HepG2 (cell line): Measurements from ENCODE around the gene PSMC3IP. TPM values are rescaled to one million over a fixed set of nuclear protein-coding genes. Genes with fewer than 3 reads are reported as not detected.
A peak's percentile ranks its signal among the peaks of the same experiment; 100 is the strongest.

ENCODE experiments used
- ARHGAP35 ChIP-seq: sonication (generic); formaldehyde crosslinking; IDR thresholded peaks from 2 replicates; pipeline ENCODE4 v1.9.0; 2022; ENCODE audit warnings: mild to moderate bottlenecking, inconsistent platforms, moderate library complexity, missing genetic modification reagents, borderline replicate concordance
- ARID2 ChIP-seq: sonication (generic); formaldehyde crosslinking; IDR thresholded peaks from 2 replicates; pipeline ENCODE4 v1.8.1; 2022; ENCODE audit warnings: mild to moderate bottlenecking, missing genetic modification reagents, borderline replicate concordance
- ATF2 ChIP-seq: sonication (generic); formaldehyde crosslinking; IDR thresholded peaks from 2 replicates; pipeline ENCODE4 v1.4.0; 2020; ENCODE audit warnings: missing genetic modification reagents
- BCLAF1 ChIP-seq: fragments of 450-650 bp; IDR thresholded peaks from 2 replicates; pipeline ENCODE4 v1.6.1; 2017; ENCODE audit warnings: mild to moderate bottlenecking
- BHLHE40 ChIP-seq: IDR thresholded peaks from 2 replicates; pipeline ENCODE4 v1.6.1; 2011; ENCODE audit warnings: low read length, improper control_type of control experiment
- FOSL1 ChIP-seq: sonication (generic); formaldehyde crosslinking; IDR thresholded peaks from 2 replicates; pipeline ENCODE4 v1.9.0; 2021; ENCODE audit warnings: missing genetic modification reagents, borderline replicate concordance
- JUNB ChIP-seq: sonication (generic); formaldehyde crosslinking; IDR thresholded peaks from 2 replicates; pipeline ENCODE4 v1.8.0; 2022; ENCODE audit warnings: missing genetic modification reagents, mild to moderate bottlenecking, borderline replicate concordance
- KLF9 ChIP-seq: IDR thresholded peaks from 2 replicates; pipeline ENCODE4 v1.6.1; 2016; ENCODE audit warnings: low read depth
- NPAS2 ChIP-seq: sonication (generic); formaldehyde crosslinking; IDR thresholded peaks from 2 replicates; pipeline ENCODE4 v1.8.0; 2022; ENCODE audit warnings: mild to moderate bottlenecking, missing genetic modification reagents, borderline replicate concordance
- PHB2 ChIP-seq: fragments of 450-650 bp; IDR thresholded peaks from 2 replicates; pipeline ENCODE4 v1.6.1; 2018; ENCODE audit not compliant: partially characterized antibody
- SMC3 ChIP-seq: IDR thresholded peaks from 2 replicates; pipeline ENCODE4 v1.6.1; 2011; ENCODE audit warnings: low read length, improper control_type of control experiment
- TMF1 ChIP-seq: sonication (generic); formaldehyde crosslinking; IDR thresholded peaks from 2 replicates; pipeline ENCODE4 v1.8.1; 2022; ENCODE audit warnings: low read depth, missing genetic modification reagents
- TSC22D2 ChIP-seq: sonication (generic); formaldehyde crosslinking; IDR thresholded peaks from 2 replicates; pipeline ENCODE4 v1.5.1; 2020; ENCODE audit warnings: missing genetic modification reagents, mild to moderate bottlenecking, borderline replicate concordance
- ZFP36 ChIP-seq: fragments of 150-350 bp; IDR thresholded peaks from 2 replicates; pipeline ENCODE4 v1.6.1; 2018; ENCODE audit warnings: borderline replicate concordance, low read length, low read depth; ENCODE audit not compliant: partially characterized antibody
- ZNF160 ChIP-seq: sonication (generic); formaldehyde crosslinking; IDR thresholded peaks from 2 replicates; pipeline ENCODE4 v1.8.0; 2022; ENCODE audit warnings: mild to moderate bottlenecking, inconsistent platforms, missing genetic modification reagents
- ZNF577 ChIP-seq: sonication (generic); formaldehyde crosslinking; IDR thresholded peaks from 2 replicates; pipeline ENCODE4 v1.4.0; 2020; ENCODE audit warnings: mild to moderate bottlenecking, low read depth, missing genetic modification reagents, borderline replicate concordance
- ZNF607 ChIP-seq: sonication (generic); formaldehyde crosslinking; IDR thresholded peaks from 2 replicates; pipeline ENCODE4 v1.5.1; 2020; ENCODE audit warnings: missing genetic modification reagents, mild to moderate bottlenecking, borderline replicate concordance
- ZSCAN25 ChIP-seq: sonication (generic); formaldehyde crosslinking; IDR thresholded peaks from 2 replicates; pipeline ENCODE4 v1.8.0; 2022; ENCODE audit warnings: mild to moderate bottlenecking, missing genetic modification reagents
- polyA plus RNA-seq, 8 experiments: library from polyadenylated mRNA; depleted of rRNA in 3 of 8; stranded (reverse) in 7 of 8; unstranded in 1 of 8; fragments of >200 nt; fragmentation: Illumina TruSeq in 4 of 8; extraction: Trizol in 4 of 8; gene quantifications; 2 replicates each; pipeline versions ENCODE4 v1.2.1 to v1.2.3, GENCODE V29; 2011 to 2016; ENCODE audit warnings: low read depth in 4 of 8, missing spikeins in 1 of 8, mixed read lengths in 1 of 8; ENCODE audit not compliant: insufficient read depth in 1 of 8
- total RNA-seq, 5 experiments: library from RNA; depleted of rRNA; stranded (reverse); fragments of >200 nt; fragmentation: Illumina TruSeq; extraction: Trizol; gene quantifications; 2 replicates each; pipeline ENCODE4 v1.2.3, GENCODE V29; 2016; ENCODE audit warnings: low read depth in 1 of 5
- TF ChIP-seq, protein P1 (sequence below): sonication (generic); formaldehyde crosslinking; IDR thresholded peaks from 2 replicates; pipeline ENCODE4 v1.8.1; 2023; ENCODE audit warnings: missing genetic modification reagents, inconsistent platforms, borderline replicate concordance
- TF ChIP-seq, protein P2 (sequence below): sonication (generic); formaldehyde crosslinking; IDR thresholded peaks from 2 replicates; pipeline ENCODE4 v1.9.0; 2021; ENCODE audit warnings: missing genetic modification reagents, borderline replicate concordance

PSMC3IP gene
- total and polyA plus RNA-seq, 2 of the 13 experiments (the other 11 are each of a cell fraction or from before 2014, with no cell fraction given), result 6.5 to 22.4 TPM

DNA sequence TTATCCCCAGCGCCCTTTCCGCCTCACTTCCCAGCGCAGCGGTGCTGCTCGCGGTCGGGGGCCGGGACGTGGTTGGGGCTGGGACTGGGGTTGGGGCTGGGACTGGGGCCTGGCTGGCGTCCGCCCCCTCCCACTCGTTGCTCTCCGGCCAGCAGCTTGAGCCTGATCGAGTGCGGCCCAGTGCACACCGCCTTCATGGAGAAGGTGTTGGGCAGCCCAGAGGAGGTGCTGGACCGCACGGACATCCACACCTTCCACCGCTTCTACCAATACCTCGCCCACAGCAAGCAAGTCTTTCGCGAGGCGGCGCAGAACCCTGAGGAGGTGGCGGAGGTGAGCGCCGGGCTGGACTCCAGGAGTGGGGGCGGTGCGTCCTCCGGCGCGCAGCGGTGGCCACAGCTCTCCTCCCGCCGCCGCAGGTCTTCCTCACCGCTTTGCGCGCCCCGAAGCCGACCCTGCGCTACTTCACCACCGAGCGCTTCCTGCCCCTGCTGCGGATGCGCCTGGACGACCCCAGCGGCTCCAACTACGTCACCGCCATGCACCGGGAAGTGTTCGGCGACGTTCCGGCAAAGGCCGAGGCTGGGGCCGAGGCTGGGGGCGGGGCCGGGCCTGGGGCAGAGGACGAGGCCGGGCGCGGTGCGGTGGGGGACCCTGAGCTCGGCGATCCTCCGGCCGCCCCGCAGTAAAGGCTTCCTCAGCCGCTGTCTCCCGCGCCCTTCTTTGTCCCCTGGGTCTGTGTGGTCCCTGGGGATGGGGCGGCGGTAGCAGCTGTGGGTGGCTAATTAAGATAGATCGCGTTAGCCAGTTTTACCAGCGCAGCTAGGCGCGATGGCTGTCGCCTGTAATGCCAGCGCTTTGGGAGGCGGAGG lies 23.0 kb downstream of the PSMC3IP start (continued):
- TF ChIP-seq ZFP36 (no peak), TMF1 (CRISPR knock-in tag) (no peak), NPAS2 (no peak), SMC3 (no peak), ZNF577 (CRISPR knock-in tag) (no peak), JUNB (CRISPR knock-in tag) (no peak), BHLHE40 (no peak), ZNF160 (CRISPR knock-in tag) (peak; percentile 68; the same call in 1 of the 2 replicates), ZSCAN25 (no peak), ARID2 (CRISPR knock-in tag) (no peak; the same call in 1 of the 2 replicates), KLF9 (CRISPR knock-in tag) (peak; percentile 96; the same call in 1 of the 2 replicates), PHB2 (no peak), ZNF607 (CRISPR knock-in tag) (peak; percentile 66), TSC22D2 (no peak; the same call in none of the 2 replicates), ARHGAP35 (CRISPR knock-in tag) (no peak), FOSL1 (peak; percentile 12; the same call in 1 of the 2 replicates), ATF2 (peak; percentile 96), BCLAF1 (no peak)
- TF ChIP-seq, protein P1, sequence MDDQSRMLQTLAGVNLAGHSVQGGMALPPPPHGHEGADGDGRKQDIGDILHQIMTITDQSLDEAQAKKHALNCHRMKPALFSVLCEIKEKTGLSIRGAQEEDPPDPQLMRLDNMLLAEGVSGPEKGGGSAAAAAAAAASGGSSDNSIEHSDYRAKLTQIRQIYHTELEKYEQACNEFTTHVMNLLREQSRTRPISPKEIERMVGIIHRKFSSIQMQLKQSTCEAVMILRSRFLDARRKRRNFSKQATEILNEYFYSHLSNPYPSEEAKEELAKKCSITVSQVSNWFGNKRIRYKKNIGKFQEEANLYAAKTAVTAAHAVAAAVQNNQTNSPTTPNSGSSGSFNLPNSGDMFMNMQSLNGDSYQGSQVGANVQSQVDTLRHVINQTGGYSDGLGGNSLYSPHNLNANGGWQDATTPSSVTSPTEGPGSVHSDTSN (CRISPR knock-in tag), result no peak; the same call in 1 of the 2 replicates
- TF ChIP-seq, protein P2, sequence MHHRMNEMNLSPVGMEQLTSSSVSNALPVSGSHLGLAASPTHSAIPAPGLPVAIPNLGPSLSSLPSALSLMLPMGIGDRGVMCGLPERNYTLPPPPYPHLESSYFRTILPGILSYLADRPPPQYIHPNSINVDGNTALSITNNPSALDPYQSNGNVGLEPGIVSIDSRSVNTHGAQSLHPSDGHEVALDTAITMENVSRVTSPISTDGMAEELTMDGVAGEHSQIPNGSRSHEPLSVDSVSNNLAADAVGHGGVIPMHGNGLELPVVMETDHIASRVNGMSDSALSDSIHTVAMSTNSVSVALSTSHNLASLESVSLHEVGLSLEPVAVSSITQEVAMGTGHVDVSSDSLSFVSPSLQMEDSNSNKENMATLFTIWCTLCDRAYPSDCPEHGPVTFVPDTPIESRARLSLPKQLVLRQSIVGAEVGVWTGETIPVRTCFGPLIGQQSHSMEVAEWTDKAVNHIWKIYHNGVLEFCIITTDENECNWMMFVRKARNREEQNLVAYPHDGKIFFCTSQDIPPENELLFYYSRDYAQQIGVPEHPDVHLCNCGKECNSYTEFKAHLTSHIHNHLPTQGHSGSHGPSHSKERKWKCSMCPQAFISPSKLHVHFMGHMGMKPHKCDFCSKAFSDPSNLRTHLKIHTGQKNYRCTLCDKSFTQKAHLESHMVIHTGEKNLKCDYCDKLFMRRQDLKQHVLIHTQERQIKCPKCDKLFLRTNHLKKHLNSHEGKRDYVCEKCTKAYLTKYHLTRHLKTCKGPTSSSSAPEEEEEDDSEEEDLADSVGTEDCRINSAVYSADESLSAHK (CRISPR knock-in tag), result no peak; the same call in 1 of the 2 replicates
